GM19328 (cell line): ENCODE measurements around the gene SMPD3.

Experiments used
- ATAC-seq: cut with Tn5 transposase; IDR thresholded peaks from one replicate; pipeline ENCODE4 v1.9.1; 2021; ENCODE audit warnings: mild to moderate bottlenecking, moderate library complexity; ENCODE audit not compliant: unreplicated experiment

Gene SMPD3

DNA sequence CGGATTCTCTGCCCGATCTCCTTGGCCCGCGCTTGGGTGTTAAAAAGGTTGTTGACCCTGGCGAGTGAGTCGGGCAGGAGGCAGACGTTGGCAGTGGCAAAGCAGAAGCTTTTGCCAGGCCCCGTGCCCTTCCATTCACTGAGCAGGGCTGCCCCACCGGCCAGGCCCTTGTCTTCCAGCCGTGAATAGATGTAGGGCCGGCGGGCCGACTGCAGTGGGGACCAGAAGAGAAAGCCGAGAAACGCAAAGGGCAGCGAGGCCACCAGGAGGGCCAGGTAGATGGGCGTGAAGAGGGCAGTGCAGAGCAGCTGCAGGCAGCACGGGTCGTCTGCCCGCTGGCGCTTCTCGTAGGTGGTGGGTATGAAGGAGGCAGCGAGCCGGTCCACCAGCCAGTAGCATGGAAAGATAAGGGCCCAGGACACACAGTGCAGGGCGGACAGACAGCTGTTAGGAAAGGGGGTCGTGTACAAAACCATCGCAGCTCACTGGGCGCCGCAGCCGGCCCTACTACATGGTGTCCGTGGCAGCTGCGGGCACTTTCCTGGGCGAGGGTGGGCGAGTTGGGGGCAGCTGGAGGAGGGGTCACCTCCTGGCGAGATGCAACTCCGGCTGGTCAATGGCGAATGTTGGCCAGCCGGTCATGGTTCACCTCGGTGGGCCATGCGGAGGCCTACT, 76.5 kb downstream of the SMPD3 start:
- no peak for ATAC-seq

DNA sequence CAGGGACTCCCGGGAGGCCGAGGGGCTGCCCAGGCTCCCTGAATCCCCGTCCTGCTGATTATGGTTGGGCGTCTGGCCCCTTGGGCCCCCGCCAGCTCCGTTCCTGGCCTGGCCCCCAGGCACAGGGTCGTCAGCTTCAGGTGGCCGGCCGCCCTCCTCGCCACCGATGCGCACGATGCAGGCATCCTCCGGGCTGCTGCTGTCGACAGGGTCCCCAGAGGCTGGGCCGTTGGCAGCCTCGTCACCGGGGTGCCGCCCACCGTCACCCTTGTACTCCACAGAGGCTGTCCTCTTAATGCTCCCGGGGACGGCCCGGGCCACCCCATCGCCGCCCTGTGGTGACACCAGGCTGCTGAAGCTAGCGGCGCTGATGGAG, 77.0 kb downstream of the SMPD3 start:
- no peak for ATAC-seq

DNA sequence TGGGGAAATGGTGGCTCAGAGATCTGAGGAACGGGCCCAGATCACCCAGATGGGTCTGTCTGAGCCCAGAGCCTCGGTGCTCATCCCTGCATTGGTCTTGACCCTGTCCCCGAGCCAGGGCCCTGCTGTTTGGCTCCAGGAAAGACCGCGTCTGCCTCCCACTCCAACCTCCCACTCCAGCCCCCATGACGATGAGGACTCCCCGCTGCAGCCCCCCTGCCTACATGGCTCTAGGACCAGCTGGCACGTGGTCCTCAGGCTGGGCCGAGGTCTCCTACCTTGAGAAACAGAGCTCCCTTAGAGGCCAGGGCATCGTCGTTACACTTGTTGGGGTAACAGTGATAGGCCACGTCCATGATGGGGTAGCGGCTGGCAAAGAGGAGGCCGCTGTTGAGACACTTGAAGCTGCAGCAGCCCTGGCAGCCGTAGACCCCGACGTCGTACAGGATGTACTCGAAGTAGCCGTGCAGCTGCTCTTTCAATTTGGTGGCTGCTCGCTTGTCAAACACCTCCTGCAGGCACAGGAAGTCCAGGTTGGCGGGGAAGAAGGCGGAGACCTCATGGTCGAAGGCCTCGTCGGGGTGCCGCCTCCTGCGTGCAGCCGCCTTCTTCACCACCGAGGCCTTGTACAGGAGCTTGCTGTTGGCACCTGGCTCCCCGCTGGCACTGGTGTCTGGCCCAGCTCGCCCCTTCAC, 77.6 kb downstream of the SMPD3 start:
- ATAC-seq, result no peak

DNA sequence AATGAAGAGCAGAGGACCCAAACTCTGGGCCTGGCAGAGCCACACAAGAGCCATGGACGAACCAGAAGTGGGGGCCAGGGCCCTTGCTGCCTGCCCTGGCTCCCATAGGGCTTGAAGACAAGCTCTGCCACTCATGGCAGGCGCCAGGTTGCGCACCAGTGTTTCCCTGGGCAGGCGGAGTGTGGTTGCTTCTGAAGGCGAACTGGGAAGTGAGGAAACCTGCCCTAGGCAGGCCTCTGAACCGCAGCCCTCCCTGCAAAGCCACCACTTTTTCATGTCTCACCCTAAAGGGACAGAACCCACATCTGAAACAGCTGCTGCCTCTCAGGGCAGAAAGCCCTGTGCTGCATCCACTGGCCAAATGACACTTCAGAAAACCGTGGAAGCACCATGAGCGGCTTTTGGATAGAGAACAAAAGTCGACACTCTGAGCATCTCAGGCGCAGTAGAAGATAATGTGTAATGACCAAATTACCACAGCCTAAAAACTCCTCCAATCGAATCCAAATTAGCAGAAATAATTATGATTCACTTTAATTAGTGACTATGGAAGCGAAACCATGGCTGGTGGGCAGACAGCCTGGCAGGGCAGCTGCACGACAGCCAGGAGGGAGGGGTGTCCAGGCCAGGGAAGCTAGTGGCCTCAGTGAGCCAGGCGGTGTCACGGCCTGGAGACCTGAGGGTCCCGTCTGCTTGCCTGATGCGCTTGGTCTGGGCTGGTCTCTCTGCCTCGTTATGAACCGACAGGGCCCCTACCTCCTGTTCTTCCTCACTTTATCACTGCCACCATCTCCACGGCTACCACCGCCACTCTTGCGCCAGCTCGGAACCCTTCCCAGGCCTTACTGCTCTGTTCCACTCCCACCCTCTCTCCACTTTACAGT, 78.4 kb downstream of the SMPD3 start:
- ATAC-seq, result no peak

DNA sequence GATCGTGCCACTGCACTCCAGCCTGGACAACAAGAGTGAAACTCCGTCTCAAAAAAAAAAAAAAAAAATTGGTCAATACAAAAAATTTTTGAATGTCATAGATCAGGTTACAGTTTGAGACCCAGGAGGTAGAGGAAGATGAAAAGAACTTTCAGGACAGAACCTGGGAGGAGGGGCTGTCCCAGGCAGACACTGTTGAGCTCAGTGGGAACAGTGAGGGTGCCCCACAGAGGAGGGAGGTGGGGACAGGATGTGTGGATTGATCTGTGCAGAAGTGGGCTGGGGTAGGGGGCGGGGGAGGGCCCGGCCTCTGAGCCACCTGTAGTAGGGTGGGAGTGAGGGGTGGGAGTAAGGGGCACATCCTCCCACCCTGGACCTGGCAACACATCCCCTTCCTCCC, 79.1 kb downstream of the SMPD3 start:
- ATAC-seq, result no peak

DNA sequence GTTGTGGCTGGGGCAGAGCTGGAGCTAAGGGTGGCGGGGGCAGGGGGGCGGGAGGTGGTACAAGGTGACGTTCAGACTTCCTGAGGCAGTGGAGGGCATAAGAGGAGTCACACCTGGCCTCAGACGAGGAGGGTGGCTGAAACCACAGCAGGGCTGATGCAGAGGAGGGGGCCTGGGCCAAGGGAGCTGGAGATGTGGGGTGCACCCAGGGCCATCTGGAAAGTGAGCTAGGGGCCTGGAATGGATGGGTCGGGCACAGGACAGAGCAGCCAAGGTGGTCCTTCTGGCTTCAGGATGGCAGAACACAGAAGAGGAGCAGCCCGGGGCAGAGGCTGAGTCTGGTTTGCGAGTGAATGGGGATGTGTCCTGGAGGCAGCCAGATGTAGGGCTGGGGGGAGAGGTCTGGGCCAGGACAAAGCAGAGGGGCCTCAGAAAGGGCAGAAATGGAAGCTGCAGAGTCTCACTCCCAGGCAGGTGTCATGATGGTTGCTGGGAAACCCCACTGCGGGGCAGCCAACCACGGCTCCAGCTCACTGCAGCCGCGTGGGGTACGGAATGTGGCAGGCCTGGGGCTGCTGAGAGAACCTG, 79.9 kb downstream of the SMPD3 start:
- ATAC-seq, result no peak

DNA sequence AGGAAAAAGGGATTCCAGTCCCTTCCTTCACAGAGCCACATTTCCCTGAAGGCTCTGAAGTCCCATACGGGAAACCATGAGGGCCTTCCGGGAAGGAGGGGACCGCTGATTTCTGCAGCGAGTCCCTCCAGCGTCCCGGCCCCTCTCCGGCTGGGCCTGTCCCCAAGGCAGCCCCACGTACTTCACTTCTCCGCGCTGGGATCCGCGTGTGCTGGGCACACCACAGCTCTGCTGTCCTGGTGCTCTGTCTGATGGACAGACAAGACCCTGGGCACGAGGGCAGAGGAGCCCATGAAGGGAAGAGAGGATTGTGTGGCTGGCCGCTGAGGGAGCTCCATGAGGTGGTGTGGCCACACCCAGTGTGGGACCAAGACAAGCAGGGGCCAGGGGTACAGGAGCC, 80.4 kb downstream of the SMPD3 start:
- no peak for ATAC-seq

DNA sequence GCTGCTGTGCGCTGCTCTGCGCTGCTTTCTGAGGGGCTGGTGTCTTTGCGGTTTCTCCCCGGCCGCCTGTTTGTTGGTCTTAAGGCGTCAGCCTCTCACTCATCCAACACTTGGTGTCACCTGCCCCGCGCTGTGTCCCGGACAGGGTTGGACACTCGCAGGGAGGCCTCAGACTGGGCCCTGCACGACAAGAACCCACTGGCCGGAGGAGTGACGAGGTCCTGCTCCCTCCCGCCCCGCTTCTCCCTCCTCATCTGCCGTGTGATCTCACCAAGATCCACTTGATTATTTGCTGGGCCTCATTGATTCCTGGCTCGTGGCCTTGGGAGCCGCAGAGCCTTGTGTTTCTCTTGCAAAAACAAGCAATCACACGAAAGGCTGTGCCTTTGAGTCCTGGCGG, 80.9 kb downstream of the SMPD3 start:
- no peak for ATAC-seq

DNA sequence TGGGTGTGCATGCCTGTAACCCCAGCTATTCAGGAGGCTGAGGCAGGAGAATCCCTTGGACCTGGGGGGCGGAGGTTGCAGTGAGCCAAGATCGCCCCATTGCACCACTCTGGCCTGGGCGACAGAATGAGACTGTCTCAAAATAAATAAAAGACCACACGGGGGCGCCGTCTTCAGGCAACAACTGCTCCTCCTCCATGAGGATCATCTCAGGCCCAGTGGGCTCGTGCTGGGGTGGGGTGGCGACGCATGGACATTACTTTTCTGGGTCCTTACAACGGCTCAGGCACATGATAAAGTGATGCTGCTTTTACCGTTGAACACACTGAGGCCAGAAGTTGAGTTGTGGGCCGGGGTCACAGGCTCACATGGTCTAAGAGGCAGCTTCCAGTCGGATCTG, 81.3 kb downstream of the SMPD3 start:
- no peak for ATAC-seq

DNA sequence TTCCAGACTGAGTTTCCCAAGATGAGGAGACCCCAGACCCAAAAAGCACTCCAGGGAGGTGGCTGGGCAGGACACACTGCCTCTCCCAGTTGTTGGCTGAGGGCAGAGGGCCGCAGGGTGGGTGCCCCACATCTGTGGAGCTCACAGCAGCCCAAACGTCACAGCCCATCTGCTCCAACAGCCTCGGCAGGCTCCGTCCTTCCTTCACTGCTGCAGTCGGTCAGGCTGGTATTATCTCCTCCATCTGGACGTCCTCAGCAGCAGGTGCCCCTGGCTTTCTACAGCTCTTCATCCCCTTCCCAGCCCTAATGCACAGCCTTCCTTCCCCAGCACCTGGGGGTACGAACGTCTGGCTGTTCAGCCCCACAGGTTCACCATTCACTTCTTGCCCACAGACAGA, 82.2 kb downstream of the SMPD3 start:
- ATAC-seq, result no peak

DNA sequence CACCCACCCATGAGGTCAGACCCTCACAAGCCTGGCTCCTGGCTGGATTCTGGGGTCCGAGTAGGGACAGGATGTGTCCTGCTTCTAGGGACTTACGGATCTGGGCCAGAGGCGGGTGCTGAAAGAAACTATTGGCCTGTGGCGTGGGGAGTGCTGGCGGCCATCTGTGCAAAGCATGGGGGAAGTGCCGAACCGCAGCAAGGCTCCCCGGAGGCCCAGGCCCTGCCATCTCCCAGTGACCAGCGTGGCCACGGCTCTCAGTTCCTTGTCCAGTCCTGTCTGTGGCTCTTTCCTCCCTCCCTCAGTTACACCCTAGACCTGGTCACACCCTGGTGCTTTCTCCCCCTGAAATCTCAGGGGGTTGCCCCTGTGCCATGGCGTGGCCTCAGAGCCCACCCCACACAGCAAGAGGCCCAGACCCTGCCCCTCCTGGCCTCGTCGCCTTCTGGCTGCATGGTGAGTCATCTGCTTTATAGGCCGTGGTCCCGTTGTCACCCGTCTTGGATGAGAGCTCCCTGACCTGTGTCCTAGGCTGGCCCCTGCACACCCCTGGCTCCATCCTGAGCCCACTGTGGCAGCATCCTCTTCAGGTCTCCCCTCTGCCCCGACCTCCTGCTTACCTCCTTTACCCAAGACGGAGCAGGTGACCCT, 83.0 kb downstream of the SMPD3 start:
- ATAC-seq, result no peak

DNA sequence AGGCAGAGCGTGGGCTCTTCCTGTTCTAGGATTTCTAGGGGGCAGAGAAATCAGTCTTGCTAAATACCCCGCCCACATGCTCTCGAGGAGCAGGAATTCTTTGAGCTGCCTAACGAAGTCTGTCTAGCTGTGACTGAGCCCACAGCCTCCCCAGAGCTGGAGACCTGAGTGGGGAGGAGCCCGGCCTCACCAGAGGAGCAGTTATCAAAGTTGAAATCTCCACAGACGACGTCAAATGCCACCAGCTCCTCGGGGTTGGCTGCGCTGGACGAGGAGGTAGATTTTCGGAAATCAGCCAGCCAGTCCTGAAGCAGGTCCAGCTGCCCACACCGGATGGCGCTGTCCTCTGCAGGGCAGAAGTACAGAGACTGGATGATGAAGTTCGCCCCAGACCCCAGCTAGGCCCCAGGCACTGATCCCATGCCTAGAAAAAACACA, 83.7 kb downstream of the SMPD3 start:
- ATAC-seq, result no peak

DNA sequence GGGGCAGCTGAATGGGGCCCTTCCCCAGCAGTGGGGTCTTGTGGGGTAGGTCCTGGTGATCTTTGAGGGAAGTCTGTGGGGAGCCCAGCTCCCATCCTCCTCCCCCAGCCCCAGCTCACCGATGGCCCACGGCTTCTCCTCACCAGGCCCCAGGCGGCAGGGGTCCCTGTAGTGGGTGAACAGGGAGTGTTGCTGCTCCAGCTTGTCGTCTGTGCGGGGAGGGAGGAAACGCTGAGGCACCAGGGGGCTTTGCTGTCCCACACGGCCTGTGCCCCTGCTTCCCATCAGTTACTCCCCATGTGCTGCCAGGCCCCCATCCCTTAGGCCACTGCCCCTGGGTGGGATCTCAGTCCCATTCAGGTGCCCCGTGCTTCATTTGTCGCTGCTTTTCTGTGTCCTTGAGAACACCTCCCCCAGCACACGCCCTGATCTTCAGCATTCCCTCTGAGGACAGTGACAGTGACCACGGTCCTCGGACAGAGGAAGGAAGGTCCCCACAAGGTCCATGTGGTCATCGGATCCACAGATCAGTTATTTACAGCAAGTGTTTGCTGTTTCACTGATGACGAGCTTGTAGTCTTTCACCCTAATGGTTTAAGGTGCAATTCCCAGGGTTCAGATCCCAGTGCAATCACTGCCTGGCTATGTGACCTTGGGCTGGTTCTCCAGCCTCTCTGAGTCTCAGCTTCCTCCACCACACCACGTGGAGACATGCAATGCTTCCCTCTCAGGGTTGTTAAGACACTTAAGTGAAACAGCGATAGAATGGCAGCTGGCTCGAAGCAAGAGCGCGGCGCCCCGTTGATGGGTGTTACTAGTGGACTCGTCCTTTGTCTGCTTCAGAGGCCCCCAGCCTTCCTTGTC, 84.4 kb downstream of the SMPD3 start:
- no peak for ATAC-seq

DNA sequence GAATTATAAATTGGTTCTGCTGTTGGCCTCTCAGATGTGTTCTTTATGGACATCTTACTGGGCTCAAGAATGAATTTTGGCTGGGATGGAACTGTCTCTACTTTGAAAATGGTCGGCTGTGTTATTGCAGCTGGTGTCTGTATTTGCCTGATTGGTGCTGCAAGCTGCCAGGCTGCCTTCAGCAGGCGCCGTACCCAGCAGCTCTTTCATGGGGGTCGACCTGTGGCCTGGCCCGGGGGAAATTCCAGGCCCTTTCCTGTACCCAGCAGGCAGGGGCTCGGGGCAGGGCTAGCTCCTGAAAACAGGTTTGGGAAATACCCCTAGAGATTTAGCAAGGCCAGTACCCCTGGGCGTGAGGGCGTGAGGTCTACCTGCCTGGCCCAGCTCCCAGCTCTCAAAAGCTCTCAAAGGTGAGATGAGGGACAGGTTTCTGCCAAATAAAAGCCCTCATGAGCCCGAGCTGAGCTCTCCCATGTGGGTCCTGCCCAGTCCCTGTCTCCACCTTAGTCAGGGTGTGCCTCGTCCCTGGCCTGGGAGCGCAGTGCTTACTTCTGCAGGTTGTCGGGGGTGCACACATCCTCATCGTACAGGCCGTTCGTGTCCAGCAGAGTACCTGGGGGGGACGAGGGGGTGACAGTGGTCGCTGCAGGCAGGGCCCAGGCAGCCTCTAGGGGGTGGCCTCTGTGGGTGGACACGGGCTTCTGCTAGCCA, 85.2 kb downstream of the SMPD3 start:
- ATAC-seq, result no peak

DNA sequence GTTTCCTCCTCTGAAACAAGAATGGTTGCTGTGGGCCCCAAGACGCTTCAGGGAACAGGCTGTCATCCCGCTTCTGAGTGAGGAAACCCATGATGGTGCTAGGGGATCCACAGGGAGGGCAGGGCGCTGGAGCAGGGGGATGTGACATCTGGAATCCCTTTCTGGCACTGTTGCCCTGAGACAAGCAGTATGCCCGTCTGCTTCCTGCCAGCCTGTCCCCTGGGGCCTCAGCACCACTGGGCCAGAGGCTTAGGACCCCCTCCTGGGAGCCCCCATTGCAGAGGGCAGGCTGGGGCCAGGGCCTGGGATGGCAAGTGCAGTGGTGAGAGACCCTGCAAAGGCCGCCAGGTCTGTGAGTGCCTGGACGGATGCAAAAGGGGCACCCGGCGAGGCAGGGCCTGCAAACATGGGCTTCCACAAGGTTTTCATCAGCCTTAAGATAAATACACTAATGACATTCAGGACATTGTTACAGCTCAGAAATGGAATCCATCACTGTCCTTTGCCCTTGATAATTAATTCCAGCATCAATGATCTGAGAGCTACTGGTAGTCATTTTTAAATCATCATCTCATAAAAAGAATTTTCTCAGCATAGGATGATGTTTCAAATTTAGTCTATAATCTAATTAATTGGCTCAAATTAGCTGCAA, 85.9 kb downstream of the SMPD3 start:
- no peak for ATAC-seq

DNA sequence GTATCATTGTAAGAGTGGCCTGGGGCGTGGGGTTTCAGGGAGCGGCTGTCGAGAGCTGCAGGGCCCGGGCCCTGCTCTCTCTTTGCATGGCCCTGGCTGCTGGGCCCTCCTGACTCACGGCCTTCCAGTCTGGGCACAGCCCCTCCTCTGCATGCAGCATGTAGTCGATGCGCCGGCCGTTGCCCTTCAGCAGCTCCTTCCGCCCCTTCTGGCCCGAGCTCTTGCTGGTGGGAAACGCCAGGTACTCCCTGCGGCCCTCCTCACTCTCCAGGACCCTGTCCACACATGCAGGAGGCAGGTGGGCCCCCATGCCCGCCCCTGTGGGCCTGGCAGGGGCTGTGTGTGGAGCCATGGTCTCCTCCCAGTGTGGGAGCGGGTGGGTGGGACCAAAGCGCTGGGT, 86.8 kb downstream of the SMPD3 start:
- no peak for ATAC-seq

DNA sequence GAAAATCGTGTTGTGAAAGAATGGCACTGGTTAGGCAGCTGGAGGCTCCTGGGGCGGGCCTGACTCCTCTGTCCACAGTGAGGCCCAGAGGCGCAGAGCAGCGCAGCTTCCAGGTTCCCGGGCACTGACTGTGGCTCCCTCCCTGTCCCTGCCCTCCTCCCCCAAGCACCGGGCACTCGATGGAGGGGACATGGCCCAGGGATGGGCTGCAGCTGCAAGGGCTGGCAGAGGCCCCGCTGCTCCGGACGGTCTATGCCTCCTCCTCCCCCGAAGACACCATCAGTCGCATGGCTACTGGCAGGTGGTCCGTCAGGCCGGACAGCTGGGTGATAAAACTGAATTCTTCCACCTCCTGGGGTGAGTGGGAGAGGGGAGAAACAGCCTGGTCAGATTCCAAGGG, 87.4 kb downstream of the SMPD3 start:
- ATAC-seq, result no peak

DNA sequence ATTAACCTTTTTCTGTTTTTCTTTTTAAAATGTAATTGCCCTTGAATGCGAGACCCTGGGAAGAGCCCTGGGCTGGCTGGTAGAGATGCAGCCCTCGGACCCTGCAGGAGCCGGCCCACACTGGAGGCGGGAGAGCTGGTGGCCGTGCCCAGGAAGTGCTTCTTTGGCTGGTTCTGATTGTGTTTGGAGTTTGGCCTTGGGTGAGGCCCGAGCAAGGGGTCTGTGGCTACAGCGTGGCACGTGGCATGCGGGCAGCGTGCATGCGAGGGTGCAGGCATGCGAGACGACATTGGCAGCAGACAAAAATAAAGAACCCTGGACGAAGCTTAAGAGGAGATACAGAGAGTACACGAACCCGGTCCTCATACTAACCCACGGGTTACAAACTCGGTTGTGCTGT, 87.8 kb downstream of the SMPD3 start:
- no peak for ATAC-seq
